NCI-H460 (cell line): Measurements from ENCODE around the gene CADPS. TPM values are rescaled to one million over a fixed set of nuclear protein-coding genes. Genes with fewer than 3 reads are reported as not detected.

Experiments used
- DNase-seq: peaks from one replicate; pipeline ENCODE4 v3.0.0-alpha.2; 2016; ENCODE audit warnings: low read depth; ENCODE audit errors: extremely low read depth
- total RNA-seq: library from RNA; depleted of rRNA; stranded (reverse); fragments of >200 nt; shearing (Covaris generic); gene quantifications from 2 replicates; pipeline ENCODE4 v1.2.3, GENCODE V29; 2014

Gene CADPS
- total RNA-seq, 1 experiment from 2014 or later, result not detected

DNA sequence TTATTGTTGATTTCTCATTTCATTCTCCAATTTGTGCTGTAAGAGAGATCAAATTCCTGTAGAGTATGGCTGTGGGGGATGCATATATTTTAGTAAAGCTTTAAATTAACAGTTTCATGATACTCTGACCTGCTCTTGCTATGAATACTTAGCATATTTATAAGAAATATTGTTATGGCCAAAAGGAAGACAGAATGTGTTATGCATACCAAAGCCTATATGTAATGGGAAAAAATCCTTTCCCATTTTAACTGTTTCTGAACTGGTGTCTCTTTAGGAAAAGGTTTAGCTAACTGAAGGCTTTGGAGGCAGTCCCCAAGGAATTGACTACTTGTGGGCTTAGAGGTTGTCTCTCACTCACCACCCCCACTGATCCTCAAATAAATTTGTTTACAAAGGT, 59.2 kb downstream of the CADPS start:
- no peak for DNase-seq

DNA sequence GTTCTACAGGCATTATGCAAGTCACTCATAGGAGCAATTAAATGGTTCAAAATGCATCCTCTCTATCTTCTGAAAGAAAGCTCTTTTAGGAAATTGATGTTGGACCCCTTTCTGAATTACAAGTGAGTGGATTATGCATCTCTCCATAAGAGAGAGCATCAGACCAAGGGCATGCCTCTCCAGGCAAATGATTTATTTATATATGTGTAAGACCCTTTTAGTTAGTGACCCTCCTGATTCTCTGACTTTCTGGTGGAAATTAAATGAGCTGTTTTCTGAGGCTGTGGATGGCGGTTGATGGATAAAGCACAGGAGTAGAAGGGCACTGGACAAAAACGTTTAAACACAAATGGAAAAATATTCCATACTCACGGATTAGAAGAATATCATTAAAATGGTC, 62.6 kb downstream of the CADPS start:
- no peak for DNase-seq

DNA sequence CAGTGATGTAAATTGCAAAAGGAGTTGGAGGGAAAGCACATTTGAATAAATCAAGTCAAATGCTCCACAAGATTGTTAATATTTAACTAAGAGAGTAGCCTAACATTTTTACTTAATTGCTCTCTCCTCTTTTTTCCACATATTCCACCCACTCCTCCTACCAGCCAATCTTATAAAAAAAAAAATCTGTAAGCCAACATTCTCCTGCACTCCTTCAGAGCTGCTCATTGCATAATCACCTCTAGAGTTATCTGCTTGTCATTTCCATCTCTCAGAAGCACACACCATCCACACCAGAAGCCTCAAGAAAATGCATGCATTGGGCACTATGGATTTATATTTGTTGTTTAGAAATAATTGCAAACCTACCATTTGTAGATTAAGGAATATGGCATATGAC, 64.1 kb downstream of the CADPS start:
- DNase-seq, result no peak

DNA sequence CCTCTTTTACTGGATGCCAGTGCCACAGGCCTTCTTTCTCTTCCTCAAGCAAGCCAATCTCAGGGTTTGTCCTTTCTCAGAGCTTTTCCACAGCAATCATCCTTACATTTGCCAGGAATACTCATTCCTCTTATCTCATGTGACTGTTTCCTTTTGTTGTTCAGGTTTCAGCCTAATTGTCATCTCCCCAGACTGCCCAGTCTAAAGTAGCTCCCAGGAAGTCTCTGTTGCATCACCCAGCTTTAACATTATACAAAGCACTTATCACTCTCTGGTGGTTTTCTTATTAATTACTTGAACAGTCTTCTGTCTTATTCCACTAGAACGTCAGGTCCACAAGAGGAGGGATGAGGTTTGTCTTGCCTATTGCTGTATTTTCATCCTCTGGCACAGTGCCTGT, 65.8 kb downstream of the CADPS start:
- no peak for DNase-seq

DNA sequence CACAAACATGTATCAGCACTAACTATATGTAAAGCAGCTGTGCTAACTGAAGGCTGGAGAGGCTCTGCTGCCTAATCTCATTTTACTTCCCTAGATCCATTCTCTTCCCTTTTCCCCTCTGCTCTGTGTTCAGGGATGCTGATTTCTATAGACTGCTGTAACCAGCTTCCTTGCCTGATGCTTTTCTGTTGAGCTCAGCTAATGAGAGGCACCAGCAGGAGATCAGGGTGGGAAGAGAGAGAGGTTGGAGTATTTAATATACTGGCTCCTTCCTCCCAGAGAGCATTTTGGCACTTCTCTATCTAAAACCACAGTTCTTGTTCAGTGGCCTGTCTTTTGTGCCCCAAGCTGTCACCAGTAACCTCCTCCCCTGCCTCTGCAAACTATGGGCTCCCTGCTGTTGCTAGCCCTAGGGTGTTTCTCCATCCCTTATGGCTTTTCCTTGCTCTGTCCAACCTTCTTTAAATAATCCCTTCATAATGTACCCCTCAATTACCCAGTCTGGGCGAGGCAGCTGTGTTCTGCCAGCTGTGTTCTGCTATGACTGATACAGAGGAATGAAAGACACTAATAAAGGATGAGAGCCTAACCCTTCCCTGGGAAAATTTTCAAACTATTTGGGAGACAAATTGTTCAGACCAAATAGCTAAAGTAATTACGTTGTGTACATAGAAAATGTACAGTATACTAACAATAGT, 69.5 kb downstream of the CADPS start:
- DNase-seq, result no peak

DNA sequence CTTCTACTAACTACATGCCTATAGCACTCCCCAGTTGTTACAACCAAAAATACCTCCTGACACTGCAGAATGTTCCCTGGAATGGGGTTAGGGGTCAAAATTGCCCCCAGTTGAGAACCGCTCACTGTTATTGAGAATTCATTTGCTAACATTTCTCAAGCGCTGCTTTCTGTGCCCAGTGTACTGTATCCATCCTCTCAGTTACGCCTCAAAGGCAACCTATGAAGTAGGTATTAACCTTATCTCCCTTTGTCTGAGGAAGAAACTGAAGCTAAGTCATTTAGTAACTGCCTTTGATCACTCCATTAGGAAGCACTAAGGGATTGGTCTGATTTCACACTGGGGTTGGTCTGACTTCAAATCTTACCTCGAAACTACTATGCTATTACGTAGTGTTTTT, 70.1 kb downstream of the CADPS start:
- no peak for DNase-seq

DNA sequence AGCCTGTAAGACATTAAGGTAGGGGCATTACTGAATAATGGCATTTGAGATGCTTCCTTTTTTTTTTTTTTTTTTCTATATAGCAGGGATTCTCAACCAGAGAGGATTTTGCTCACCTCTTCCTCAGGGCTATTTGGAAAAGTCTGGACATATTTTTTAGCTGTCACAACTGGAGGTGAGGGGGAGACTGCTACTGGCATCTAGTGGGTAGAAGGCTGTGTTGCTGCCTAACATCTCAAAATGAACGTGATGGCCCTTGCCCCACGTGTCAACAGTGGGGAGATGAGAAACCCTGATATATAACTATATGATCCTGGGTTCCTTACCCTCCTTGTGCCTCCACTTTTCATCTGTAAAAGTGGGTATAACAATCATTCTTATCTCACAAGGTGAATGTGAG, 71.9 kb downstream of the CADPS start:
- DNase-seq, result no peak

DNA sequence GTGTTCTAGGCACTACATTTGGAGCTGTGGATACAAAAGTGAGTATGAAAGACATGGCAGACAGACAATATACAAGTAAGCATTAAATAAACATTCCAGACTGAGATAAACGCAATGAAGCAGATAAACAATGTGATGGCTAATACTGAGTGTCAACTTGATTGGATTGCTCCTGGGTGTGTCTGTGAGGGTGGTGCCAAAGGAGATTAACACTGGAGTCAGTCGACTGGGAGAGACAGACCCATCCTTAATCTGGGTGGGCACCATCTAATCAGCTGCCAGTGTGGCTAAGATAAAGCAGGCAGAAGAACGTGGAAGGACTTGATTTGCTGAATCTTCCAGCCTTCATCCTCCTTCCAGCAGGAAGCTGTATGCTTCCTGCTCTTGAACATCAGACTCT, 77.2 kb downstream of the CADPS start:
- DNase-seq, result no peak

DNA sequence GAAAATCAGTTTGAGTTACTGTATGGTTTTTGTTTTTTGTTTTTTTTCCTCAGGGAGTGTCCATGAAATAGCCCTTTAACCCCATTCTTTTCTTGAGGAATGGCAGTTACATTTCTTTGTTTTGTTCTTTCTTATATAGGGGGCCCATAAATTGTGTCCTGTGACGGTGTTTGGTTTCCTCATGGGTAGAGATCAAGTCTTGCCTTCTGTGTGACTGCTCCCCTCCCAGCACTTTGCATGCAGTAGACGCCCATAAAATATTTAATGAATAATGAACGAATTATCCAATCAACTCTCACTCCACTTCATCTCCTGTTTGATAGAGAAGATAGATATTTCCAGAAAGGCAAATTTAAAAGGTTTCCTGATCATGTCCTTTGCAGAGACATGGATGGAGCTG, 78.1 kb downstream of the CADPS start:
- no peak for DNase-seq

DNA sequence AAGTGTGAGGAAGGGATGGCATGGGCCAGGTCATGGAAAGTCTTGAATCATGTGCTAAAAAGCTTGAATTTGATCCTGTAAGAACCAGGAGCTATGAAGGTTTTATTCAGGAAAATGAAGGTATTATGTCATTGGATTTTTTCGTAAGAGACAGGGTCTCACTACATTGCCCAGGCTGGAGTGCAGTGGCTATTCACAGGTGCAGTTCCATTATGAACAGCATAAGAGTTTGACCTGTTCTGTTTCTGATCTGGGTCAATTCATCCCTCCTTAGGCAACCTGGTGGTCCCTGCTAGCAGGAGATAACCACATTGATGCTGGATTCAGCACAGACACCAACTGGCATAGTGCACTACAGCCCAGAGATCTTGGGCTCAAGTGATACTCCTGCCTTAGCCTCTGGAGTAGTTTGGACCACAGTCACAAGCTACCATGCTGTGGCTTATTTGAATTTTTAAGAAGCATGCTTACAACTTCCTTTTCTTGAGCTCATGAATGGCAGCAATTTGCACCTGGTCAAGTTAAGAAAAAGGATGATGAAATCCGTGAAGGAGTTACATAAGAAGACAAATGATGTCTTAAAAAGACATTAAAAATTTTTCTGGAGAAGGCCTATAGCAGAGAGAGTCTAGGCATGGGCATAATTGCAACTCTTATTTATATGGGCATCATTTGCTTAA, 79.1 kb downstream of the CADPS start:
- no peak for DNase-seq

DNA sequence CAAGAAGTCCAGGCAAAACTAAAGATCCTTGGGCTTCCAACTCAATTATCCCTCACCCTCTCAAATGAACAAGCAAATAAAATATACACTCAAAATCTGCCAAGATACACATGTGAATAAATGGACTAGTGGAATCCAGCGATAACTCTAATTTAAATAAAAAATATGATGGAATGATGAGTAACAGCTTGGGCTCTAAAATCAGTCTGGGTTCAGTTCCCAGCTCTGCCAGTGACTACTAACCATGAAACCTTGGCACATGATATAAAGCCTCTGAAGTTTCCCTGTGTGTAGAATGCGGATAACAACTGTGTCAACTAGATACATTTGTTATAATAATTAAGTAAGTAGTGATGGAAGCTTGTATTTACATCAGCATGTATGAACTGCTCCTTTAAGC, 81.3 kb downstream of the CADPS start:
- DNase-seq, result no peak

DNA sequence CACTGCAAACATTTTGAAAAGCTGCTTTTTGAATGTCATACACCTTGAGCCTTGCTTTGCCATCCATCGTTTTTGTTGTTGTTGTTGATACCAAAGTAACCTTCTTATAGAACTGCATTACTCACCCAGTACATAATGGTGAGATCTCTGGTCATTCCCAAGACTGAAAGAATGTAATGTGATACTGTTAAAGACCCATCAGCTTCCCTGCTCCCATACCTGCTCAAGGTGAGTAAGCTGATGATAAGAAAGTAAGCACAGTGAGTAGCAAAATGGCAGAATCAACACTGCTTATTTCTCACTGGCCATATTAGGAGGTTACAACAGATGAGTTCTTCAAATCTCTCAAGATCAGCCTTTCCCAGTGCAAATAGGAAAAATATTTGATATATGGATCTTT, 89.8 kb downstream of the CADPS start:
- no peak for DNase-seq

DNA sequence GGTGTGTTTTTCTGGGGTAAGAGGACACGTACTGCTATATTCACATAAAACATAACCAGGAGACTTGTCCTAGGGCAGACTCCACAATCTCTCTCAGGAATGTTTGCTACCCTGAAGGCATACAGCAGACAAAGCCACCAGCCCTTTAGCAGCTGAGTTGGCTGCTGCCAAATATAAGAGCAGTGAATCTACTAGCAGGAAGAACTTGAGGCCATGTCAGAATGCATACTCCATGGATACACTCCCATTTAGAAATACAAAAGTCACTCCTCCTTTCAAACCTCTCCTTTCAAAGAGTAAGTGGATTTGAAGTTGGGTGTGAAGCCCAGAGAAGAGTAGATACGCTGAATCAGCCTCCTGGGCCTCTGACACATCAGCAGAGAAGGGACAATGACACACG, 94.1 kb downstream of the CADPS start:
- no peak for DNase-seq

DNA sequence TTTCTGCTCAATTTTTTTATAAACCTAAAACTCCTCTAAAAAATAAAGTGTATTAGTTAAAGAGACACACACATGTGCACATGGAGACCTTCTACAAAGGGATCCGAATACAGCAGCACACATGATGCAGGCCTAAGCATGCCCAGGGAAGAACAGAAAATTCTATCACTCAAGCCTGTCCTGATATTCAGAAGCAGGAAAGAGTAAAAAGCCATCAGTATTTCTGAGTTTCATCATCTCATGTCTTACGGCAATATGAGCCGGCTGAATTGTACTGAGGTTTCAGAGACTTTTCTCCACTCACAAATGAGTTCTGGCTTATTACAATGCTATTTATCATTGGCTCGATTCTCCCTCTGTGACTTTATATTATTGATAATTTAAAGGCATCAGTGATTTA, 97.5 kb downstream of the CADPS start:
- no peak for DNase-seq

DNA sequence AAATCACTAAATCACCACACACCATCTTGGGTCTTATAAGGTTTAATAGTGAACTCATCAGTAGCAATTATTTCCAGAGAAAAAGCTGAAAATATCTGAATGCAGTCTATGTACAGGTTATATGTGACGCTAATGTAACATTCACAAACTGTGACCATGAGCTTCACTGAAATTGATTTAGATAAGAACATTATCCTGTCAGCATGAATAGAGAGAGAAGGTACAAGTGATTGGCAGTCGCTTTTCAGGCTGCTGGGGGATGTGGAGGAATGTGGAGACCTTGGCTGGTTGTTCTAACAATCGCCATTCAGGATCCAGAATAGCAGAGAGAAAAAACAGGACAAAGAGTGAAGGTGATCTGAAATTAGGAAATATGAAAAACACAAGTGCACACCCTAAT, 98.1 kb downstream of the CADPS start:
- no peak for DNase-seq

DNA sequence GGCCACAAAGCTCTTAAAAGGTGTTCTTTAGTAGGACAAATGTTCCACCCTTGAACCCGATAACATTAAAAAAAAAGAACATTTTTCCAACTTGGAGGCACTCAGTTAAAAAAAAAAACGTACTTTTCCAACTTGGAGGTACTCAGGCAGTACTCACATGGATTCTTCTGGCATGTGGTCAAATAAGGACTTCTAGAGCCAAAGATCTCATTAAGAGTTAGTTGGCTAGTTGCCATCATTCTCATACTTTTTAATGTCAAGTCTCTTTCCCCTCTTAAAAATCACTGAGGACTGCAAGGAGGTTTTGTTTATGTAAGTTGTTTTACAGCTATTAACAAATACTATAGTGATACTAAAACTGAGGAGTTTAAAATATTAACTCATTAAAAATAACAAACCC, 101.0 kb downstream of the CADPS start:
- no peak for DNase-seq

DNA sequence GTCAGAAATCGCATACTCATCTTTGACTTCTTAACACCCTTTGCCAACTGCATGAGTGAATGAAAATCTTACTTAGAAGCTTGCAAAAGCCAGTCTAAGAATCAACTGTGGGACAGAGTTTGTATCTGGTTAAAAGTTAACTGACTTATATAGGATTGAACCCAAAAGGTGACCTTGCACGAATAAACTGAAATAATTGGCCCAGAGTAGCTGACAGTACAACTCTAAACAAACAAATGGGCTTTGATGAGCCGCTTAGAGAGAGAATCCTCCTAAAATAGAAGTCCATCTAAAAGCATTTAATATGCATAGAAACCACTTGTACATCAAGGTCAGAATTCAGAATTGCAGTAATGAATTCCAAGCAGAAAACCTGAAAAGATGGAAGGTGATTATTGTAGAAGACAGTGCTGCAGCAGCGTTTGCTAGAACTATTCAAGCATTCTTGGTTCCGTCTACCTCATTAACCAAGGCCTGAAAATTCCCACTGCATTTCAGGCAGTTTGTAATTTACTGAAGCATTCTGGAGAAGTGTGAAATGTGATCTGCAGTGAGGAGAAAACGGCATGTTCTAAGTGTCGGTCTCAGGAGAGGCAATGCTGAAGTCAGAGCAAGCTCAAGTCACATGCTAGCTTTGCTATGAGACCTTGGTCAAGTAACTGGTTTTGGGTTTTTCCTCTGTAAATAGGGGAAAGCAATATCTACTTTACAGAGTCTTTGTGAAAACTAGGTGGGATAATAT, 103.7 kb downstream of the CADPS start:
- no peak for DNase-seq

DNA sequence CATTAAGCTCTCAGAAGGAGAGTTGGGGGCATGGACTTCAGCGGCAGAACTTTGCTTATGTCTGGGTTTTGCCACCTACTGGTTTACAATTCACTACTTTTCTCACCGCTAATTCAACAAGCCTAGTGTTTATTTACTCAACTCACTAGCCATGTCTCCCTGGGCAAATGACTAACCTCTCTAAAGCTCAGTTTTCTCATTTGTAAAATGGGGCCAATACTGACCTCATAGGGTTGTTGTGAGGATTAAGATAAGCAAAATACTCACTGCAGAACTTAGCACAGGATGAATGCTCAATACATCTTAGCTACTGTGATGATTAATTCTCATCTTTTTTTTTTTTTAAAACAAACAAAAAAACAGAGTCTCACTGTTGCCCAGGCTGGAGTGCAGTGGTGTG, 106.3 kb downstream of the CADPS start:
- no peak for DNase-seq

DNA sequence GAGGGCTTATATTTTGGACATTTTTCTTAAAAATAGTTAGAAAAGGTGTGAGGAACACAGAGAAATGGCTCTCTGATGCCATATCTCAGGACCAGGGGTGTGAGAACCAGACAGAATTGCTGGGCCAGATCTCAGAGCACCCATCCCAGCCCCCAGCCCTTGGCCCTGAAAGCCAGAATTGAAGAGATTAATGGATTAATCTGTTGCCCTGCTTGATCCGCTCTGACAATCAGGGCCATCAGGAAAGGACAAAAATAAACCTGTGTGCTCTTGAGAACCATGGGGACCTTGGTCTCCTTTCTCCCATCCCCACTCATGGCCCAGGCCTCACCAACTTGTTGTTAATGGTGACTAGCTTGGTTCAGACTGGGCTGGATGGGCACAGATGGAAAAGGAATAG, 113.5 kb downstream of the CADPS start:
- no peak for DNase-seq

DNA sequence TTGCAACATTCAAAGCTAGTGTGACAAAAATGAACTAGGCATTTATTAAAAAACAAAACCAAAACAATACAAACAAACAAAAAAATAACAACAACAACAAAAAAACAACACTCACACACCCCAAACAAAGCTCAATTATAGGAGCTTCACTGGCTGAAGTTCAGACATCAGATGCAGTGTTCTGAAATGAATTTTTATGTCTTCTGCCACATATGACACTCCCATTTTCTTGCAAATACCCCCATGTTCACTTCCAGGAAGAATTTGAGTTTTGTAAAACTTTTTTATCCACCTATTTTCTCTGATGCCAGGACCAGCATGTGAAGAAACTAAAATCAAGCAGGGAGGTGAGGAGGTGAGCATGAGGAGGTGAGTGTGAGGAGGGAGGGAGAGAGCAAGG, 113.9 kb downstream of the CADPS start:
- no peak for DNase-seq

DNA sequence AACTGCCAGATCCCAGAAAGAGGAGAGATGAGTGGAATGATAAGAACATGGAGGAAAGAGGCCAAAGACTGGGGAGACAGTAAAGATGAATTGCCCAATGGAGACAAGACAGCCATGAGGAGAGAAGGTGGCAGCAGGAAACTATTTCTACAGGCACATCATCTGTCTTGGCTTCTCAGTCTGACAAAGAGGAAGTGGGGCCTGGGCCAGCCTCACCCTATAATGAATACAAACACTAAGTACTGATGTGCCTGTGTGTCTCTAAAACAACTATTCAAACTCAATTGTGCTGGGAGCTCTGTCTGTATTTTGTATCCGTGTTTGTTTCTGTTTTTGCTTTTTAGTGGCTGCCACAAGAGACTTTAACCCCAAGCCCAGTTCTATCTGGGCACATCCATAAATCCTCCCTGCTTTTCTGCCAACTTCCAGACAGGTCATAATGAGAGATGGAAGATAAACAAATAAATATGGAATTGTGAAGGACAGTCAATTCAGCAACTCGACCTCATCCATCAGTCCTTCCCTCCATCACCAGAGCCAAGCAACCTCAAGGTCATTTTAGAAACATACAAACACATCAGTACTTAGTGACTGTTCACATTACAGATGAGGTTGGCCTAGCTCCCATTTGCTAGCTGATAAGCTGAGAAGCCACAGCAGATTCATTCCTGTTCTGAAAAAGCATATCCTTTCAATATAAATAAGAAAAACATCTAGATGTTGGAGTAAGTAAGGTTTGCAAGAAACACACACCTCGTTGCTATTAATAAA, 116.7 kb downstream of the CADPS start:
- no peak for DNase-seq
